ENCODE data around the gene ZBTB5. TPM values are rescaled to one million over a fixed set of nuclear protein-coding genes. Genes with fewer than 3 reads are reported as not detected.

The ZBTB5 gene
- total and polyA plus RNA-seq, 2 of the 13 experiments (the other 11 are each of a cell fraction or from before 2014, with no cell fraction given): 12.5 to 20.5 TPM

GRCh38 chr9:37424204-37424685 lies 41.0 kb downstream of the ZBTB5 start (continued):
- TF ChIP-seq, protein P1, sequence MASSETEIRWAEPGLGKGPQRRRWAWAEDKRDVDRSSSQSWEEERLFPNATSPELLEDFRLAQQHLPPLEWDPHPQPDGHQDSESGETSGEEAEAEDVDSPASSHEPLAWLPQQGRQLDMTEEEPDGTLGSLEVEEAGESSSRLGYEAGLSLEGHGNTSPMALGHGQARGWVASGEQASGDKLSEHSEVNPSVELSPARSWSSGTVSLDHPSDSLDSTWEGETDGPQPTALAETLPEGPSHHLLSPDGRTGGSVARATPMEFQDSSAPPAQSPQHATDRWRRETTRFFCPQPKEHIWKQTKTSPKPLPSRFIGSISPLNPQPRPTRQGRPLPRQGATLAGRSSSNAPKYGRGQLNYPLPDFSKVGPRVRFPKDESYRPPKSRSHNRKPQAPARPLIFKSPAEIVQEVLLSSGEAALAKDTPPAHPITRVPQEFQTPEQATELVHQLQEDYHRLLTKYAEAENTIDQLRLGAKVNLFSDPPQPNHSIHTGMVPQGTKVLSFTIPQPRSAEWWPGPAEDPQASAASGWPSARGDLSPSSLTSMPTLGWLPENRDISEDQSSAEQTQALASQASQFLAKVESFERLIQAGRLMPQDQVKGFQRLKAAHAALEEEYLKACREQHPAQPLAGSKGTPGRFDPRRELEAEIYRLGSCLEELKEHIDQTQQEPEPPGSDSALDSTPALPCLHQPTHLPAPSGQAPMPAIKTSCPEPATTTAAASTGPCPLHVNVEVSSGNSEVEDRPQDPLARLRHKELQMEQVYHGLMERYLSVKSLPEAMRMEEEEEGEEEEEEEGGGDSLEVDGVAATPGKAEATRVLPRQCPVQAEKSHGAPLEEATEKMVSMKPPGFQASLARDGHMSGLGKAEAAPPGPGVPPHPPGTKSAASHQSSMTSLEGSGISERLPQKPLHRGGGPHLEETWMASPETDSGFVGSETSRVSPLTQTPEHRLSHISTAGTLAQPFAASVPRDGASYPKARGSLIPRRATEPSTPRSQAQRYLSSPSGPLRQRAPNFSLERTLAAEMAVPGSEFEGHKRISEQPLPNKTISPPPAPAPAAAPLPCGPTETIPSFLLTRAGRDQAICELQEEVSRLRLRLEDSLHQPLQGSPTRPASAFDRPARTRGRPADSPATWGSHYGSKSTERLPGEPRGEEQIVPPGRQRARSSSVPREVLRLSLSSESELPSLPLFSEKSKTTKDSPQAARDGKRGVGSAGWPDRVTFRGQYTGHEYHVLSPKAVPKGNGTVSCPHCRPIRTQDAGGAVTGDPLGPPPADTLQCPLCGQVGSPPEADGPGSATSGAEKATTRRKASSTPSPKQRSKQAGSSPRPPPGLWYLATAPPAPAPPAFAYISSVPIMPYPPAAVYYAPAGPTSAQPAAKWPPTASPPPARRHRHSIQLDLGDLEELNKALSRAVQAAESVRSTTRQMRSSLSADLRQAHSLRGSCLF (CRISPR knock-in tag; IDR thresholded peaks at IDR 0.05; ENCODE audit: borderline replicate concordance): no peak
- TF ChIP-seq NR2F6 (IDR thresholded peaks at IDR 0.05) (peak; percentile 67; the same call in 1 of the 2 replicates), NR2F6 (CRISPR knock-in tag; IDR thresholded peaks at IDR 0.05) (peak; percentile 82), ZNF343 (CRISPR knock-in tag; IDR thresholded peaks at IDR 0.05) (0 out of 2 replicates have a peak, but pooled peaks have one; percentile 33), KDM1A (CRISPR knock-in tag; IDR thresholded peaks at IDR 0.05) (no peak), HOXA3 (CRISPR knock-in tag; IDR thresholded peaks at IDR 0.05) (peak; percentile 23; the same call in 1 of the 2 replicates), ZNF737 (CRISPR knock-in tag; IDR thresholded peaks at IDR 0.05; ENCODE audit: borderline replicate concordance) (no peak), ZNF331 (CRISPR knock-in tag; IDR thresholded peaks at IDR 0.05) (peak; percentile 23; the same call in 1 of the 2 replicates), RARA (CRISPR knock-in tag; IDR thresholded peaks at IDR 0.05) (0 out of 2 replicates have a peak, but pooled peaks have one; percentile 18), BATF2 (CRISPR knock-in tag; IDR thresholded peaks at IDR 0.05) (no peak), TEAD3 (CRISPR knock-in tag; optimal IDR thresholded peaks at IDR 0.05; ENCODE audit: borderline replicate concordance) (peak; percentile 67), GABPB1 (CRISPR knock-in tag; IDR thresholded peaks at IDR 0.05) (no peak), NFE2 (CRISPR knock-in tag; IDR thresholded peaks at IDR 0.05) (no peak), NCOA2 (CRISPR knock-in tag; IDR thresholded peaks at IDR 0.05) (0 out of 2 replicates have a peak, but pooled peaks have one; percentile 16), NR2F1 (CRISPR knock-in tag; IDR thresholded peaks at IDR 0.05) (peak in 1 of 2 experiments; percentile 50; a peak in 2 of 4 replicates)
- TF ChIP-seq, protein P2, sequence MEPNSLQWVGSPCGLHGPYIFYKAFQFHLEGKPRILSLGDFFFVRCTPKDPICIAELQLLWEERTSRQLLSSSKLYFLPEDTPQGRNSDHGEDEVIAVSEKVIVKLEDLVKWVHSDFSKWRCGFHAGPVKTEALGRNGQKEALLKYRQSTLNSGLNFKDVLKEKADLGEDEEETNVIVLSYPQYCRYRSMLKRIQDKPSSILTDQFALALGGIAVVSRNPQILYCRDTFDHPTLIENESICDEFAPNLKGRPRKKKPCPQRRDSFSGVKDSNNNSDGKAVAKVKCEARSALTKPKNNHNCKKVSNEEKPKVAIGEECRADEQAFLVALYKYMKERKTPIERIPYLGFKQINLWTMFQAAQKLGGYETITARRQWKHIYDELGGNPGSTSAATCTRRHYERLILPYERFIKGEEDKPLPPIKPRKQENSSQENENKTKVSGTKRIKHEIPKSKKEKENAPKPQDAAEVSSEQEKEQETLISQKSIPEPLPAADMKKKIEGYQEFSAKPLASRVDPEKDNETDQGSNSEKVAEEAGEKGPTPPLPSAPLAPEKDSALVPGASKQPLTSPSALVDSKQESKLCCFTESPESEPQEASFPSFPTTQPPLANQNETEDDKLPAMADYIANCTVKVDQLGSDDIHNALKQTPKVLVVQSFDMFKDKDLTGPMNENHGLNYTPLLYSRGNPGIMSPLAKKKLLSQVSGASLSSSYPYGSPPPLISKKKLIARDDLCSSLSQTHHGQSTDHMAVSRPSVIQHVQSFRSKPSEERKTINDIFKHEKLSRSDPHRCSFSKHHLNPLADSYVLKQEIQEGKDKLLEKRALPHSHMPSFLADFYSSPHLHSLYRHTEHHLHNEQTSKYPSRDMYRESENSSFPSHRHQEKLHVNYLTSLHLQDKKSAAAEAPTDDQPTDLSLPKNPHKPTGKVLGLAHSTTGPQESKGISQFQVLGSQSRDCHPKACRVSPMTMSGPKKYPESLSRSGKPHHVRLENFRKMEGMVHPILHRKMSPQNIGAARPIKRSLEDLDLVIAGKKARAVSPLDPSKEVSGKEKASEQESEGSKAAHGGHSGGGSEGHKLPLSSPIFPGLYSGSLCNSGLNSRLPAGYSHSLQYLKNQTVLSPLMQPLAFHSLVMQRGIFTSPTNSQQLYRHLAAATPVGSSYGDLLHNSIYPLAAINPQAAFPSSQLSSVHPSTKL (CRISPR knock-in tag; IDR thresholded peaks at IDR 0.05): peak; percentile 63
- TF ChIP-seq, protein P3, sequence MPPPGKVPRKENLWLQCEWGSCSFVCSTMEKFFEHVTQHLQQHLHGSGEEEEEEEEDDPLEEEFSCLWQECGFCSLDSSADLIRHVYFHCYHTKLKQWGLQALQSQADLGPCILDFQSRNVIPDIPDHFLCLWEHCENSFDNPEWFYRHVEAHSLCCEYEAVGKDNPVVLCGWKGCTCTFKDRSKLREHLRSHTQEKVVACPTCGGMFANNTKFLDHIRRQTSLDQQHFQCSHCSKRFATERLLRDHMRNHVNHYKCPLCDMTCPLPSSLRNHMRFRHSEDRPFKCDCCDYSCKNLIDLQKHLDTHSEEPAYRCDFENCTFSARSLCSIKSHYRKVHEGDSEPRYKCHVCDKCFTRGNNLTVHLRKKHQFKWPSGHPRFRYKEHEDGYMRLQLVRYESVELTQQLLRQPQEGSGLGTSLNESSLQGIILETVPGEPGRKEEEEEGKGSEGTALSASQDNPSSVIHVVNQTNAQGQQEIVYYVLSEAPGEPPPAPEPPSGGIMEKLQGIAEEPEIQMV (CRISPR knock-in tag; IDR thresholded peaks at IDR 0.05; ENCODE audit: low read depth): no peak
- TF ChIP-seq, protein P4, sequence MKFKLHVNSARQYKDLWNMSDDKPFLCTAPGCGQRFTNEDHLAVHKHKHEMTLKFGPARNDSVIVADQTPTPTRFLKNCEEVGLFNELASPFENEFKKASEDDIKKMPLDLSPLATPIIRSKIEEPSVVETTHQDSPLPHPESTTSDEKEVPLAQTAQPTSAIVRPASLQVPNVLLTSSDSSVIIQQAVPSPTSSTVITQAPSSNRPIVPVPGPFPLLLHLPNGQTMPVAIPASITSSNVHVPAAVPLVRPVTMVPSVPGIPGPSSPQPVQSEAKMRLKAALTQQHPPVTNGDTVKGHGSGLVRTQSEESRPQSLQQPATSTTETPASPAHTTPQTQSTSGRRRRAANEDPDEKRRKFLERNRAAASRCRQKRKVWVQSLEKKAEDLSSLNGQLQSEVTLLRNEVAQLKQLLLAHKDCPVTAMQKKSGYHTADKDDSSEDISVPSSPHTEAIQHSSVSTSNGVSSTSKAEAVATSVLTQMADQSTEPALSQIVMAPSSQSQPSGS (CRISPR knock-in tag; IDR thresholded peaks at IDR 0.05): no peak

All from HepG2 (cell line).